ENCODE results near the gene BEX3.

DNA sequence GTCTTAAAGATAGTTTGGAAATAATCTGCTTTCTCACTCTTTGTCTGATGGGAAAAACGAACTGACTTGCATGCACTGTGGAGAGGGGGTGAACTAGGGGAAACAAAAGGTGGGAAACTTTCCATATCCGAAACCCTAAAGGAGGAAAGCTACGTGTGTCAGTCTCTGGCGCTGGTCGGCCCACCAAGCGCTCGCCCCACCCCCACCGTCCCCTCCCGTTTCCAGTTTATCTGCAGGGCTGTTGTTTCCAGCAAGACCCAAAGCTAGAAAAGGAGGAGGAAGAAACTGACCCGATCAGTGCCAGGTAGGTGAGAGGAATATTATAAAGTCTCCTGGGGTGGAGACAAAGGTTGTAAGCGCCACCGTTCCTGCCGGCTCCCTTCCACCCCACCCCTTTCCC is 19.5 kb upstream of the BEX3 start:
- TF ChIP-seq EZH2 (IDR thresholded peaks at IDR 0.05) (no peak), POLR2AphosphoS5 (IDR thresholded peaks at IDR 0.05; ENCODE audit: borderline replicate concordance, low read depth, low read length) (no peak), FOXP2 (optimal IDR thresholded peaks at IDR 0.05; ENCODE audit: control extremely low read depth, extremely low read length, insufficient read depth) (no peak)

All from SK-N-MC (cell line).